ENCODE results near the gene SGMS2. TPM values are rescaled to one million over a fixed set of nuclear protein-coding genes. Genes with fewer than 3 reads are reported as not detected.
A peak's percentile ranks its signal among the peaks of the same experiment; 100 is the strongest.

Gene SGMS2
- total RNA-seq, 2 donors from 2014 or later = 34.9 to 49.1 TPM

- no peak for DNase-seq
- H3K36me3 ChIP-seq = no peaks in the 10 kb centered on the region
- no peaks in the 10 kb centered on the region for H3K27me3 ChIP-seq
- no peak for TF ChIP-seq CTCF (IDR thresholded peaks at IDR 0.05)
- H3K9me3 ChIP-seq = no peaks in the 10 kb centered on the region
- H3K4me1 ChIP-seq = no peaks in the 10 kb centered on the region
- H3K27ac ChIP-seq = no peak overlapping the region
- H3K9ac ChIP-seq (ENCODE audit: low read depth in 2 of 2, low read length in 2 of 2) = no peak overlapping the region
- intact Hi-C loops (cut with DNase I) = loop anchor here (10.0 kb wide), 1 partner anchor 66 kb away; no protein-coding TSS in a partner anchor
- no peak overlapping the region for H3K4me3 ChIP-seq
Measured at GRCh38 chr4:107831140-107831539, 6.4 kb downstream of the SGMS2 start.

GRCh38 chr4:107832275-107832807 lies 7.6 kb downstream of the SGMS2 start:
- Histone ChIP-seq H3K27me3 (no peaks in the 10 kb centered on the region), H3K9ac (ENCODE audit: low read depth in 2 of 2, low read length in 2 of 2) (no peak overlapping the region), H3K27ac (no peak overlapping the region), H3K4me3 (no peak overlapping the region), H3K9me3 (no peaks in the 10 kb centered on the region), H3K4me1 (no peaks in the 10 kb centered on the region), H3K36me3 (no peaks in the 10 kb centered on the region)
- intact Hi-C loops (cut with DNase I) = loop anchor here (10.0 kb wide), 1 partner anchor 68 kb away; no protein-coding TSS in a partner anchor
- no peak for DNase-seq
- TF ChIP-seq CTCF (IDR thresholded peaks at IDR 0.05) = no peak

GRCh38 chr4:107834241-107834794 lies 9.6 kb downstream of the SGMS2 start:
- Histone ChIP-seq H3K36me3 (no peaks in the 10 kb centered on the region), H3K27ac (no peak overlapping the region), H3K4me3 (no peak overlapping the region), H3K27me3 (no peaks in the 10 kb centered on the region), H3K9me3 (no peaks in the 10 kb centered on the region), H3K4me1 (no peaks in the 10 kb centered on the region), H3K9ac (ENCODE audit: low read depth in 2 of 2, low read length in 2 of 2) (no peak overlapping the region)
- no peak for TF ChIP-seq CTCF (IDR thresholded peaks at IDR 0.05)
- intact Hi-C loops (cut with DNase I) = loop anchor here (10.0 kb wide), 1 partner anchor 70 kb away; no protein-coding TSS in a partner anchor
- DNase-seq = no peak

GRCh38 chr4:107835406-107835805 lies 10.7 kb downstream of the SGMS2 start:
- no peak for DNase-seq
- Histone ChIP-seq H3K4me3 (no peak overlapping the region), H3K9ac (ENCODE audit: low read depth in 2 of 2, low read length in 2 of 2) (no peak overlapping the region), H3K36me3 (no peaks in the 10 kb centered on the region), H3K9me3 (no peaks in the 10 kb centered on the region), H3K27ac (no peak overlapping the region), H3K4me1 (no peaks in the 10 kb centered on the region), H3K27me3 (no peaks in the 10 kb centered on the region)
- no peak for TF ChIP-seq CTCF (IDR thresholded peaks at IDR 0.05)
- intact Hi-C loops (cut with DNase I) = loop anchor here (10.0 kb wide), 1 partner anchor 71 kb away; no protein-coding TSS in a partner anchor

- DNase-seq = peak; percentile 47
- no peak overlapping the region for H3K4me3 ChIP-seq
- H3K27ac ChIP-seq = no peak overlapping the region
- no peak for TF ChIP-seq CTCF (IDR thresholded peaks at IDR 0.05)
- intact Hi-C loops (cut with DNase I) = loop anchor here (10.0 kb wide), 1 partner anchor 73 kb away; no protein-coding TSS in a partner anchor
- no peaks in the 10 kb centered on the region for H3K27me3 ChIP-seq
- no peaks in the 10 kb centered on the region for H3K36me3 ChIP-seq
- H3K4me1 ChIP-seq = no peaks in the 10 kb centered on the region
- H3K9ac ChIP-seq (ENCODE audit: low read depth in 2 of 2, low read length in 2 of 2) = no peak overlapping the region
- no peaks in the 10 kb centered on the region for H3K9me3 ChIP-seq
Measured at GRCh38 chr4:107837317-107837716, 12.6 kb downstream of the SGMS2 start.

All from colonic mucosa (tissue), 4 donors.